GDM1 (cell line): ENCODE results near the gene ZNF384.

ENCODE experiments used
- DNase-seq: peaks from one replicate; lab custom pipeline; 2025; lab: John Stamatoyannopoulos, UW

The ZNF384 gene

DNA sequence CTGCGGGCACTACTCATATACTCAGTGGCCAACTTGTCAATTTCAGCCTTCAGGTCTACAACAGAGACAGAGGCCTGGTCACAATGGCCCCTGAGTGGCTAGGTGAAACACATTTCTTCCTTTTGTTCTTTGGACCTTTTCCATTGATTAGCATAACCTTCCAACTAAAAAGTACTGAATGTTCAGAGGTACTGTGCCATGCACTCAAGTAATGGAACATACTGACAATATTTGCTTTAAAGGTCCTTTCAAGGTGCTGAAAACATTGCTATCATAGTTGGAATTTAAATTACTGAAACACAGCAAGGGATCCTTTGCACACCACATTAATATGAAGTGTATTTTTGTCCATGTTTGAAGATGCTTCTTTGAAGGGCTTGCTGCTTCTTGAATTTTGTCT is 35.8 kb downstream of the ZNF384 start:
- no peak for DNase-seq

DNA sequence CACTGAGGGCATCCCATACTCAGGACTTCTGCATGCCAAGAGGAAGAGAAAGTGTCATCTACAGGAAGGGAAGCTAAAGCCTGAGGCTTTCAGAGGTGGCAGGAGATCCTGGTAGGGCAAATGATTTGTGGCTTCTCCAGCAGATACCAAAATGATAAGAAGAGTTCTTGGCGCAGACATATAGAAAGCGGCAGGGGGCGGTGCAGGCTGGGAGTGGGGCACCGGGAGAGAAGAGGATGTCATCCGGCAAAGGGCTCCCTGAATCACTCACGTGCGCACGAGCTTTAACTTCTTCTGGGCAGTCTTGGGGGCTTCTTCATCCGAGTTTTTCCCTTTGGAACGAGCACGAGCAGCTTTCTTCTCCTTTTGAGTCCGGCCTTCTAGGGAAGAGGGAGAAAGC is 36.8 kb downstream of the ZNF384 start:
- no peak for DNase-seq

DNA sequence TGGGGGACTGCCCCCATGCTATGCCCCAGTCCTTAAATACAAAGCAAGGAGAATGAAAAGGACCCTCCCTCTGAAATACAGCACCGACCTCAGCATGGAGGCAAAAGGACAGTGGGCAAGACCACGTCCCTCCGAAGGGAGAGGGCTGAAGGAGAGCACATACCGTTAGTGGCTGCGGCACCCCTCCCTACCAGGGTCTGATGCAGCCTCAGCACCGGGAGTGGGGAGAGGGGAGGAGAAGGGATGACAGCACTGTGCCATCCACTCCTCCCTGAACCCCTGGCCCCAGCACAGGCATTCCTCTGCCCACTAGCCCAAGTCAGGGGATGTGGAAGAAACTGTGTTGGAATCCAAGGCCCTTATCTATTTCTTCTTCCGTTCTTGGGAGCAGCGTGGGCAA is 38.3 kb downstream of the ZNF384 start:
- DNase-seq: no peak

DNA sequence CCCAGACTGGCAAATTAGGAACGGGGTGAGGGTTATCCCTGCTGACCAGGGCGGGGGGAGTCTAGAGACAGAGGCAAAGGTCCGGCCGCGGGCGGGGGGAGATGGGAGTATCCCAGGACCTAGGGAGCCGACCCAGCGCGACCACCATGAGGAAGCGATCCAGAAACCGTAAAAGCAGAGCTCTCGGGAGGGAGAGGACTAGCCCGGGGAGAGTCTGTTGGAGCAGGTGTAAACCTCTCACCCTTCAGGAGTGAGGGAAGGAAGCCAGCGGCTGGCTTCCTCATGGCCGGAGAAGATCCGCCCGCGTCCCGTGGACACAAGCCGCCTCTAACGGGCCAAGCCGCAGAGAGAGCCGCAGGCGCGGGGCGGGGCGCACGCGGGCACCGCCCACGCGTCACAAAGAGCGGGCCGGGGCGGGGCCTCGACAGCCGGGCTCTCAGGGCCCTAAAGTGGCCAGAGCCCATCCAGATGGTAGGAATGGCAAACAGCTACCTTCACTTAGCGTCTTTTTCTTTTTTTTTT is 42.0 kb downstream of the ZNF384 start, which contains the start of gene ACRBP:
Gene ACRBP, minus strand, starts transcription at position 350 of the 522 bp plus-strand sequence. Its CDS starts 66 bp downstream, at position 284.
- no peak for DNase-seq

DNA sequence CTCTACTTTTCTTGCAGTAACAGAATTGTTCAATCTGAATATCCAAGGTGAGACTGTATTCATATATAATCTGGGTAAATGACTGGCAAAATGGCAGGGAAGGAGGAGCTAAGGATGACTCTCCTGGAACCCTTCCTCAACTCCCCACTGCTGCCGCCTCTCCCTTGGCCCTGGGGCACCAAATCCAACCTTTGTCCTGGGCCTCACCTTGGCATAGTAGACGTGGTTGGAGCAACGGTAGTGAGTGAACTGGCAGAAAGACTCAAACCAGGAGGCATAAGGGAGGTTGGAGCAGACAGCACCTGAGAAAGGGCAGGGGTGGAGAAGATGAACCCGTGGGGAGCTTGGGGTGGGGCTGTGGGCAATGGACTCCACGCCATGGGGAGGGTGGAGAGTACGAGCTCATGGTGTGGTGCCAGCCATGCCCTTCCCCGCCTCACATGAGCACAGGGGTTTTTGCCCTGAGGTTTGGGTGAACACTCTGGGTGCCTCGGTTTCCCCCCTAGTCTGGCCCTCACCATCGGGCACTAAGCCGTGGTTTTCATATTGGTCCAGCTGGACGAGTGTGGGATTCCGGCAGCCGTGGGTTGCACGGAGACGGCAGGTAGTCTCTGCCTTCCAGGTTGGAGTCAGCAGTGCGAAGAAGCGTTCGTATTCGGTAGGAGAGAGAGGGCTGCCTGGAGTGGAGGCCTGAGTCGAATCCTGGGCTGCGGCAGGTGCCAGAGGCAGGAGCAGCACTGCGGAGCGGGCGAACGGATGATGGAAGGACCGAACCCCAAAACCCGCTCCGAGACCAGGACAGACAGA is 42.7 kb downstream of the ZNF384 start:
- no peak for DNase-seq

DNA sequence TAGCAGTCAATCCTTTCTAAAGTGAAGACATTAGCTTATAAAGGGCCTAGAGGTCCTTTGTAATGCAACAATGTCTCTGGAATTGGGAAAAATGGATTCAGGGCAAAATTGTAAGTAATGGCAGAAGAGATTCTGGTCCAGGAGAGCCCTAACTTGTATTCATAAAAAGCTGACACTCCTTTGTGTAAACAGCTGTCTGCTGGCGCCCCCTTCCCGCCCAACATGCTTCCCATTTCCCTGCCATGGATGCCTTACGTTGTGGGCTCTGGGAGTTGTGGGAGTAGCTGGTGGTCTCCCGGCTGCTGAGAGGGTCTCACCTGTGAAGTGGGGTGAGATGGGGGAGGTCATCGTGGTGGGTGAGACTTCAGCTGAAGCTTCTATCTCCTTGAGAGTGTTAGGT is 44.3 kb downstream of the ZNF384 start:
- no peak for DNase-seq

DNA sequence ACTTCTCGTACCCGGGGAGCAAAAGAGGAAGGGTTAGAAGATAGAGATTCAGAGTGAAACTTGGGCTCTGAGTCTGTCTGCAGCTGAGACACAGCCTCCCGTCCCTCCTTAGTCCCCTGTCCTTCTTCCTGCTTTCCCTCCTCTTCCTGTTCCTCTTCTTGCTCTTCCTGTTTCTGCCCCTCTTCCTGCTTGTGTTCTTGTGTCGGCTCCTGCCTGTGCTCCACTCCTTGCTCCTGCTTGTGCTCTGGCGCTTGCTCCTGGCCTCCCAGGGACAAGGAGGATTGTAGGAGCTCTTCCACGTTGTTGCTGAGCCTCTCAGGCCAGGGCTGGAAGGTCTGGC is 44.9 kb downstream of the ZNF384 start:
- DNase-seq: peak; percentile 74

DNA sequence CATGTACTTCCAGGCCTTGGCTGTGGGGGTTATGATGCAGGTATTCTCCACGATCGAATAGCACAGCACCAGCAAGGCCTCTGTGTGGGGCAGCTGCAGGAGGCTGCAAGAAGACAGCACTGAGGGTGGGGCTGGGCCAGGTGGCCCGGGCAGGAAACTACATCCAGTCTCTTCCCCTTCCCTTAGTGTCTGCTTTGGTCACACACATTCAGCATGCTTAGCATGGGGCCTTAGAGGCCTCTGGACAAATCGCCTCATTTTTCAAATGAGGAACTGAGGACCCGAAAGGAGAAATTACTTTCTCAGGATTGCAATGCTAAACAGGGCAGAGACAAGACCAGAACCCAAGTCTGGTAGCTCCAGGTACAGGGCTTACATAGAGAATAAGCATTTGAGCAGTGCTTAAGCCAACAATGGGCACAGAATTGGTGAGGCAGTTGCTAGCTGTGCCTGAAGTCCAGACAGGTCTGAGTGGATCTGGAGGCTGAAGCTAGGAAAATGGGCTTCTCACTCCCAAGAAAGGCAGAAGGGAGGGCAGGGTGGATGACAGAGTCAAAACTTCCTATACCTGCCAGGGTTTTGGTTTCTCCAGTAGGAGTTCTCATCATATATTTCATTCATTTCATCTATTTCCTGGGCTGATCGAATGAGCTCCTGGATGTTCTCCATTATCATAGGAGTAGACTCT is 45.5 kb downstream of the ZNF384 start:
- DNase-seq: no peak

DNA sequence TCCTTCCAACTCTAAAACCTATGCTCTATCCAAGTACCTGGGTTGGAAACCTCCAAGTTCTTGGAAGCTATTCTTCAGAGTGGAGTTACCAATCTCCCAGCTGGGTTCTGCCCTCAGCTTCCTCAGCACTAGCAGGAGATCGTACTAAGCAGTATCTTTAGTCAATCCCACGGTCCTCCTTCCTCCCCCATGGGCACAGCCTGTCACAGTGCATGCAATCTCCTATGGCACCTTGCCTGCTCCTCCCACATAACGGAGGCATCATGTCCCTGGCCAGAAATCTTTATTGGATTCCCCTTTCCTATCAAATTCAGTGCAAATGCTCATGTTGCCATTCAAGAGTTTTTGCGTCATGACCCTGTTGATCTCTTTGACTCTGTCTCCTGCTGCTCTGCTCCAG is 48.0 kb downstream of the ZNF384 start:
- no peak for DNase-seq

DNA sequence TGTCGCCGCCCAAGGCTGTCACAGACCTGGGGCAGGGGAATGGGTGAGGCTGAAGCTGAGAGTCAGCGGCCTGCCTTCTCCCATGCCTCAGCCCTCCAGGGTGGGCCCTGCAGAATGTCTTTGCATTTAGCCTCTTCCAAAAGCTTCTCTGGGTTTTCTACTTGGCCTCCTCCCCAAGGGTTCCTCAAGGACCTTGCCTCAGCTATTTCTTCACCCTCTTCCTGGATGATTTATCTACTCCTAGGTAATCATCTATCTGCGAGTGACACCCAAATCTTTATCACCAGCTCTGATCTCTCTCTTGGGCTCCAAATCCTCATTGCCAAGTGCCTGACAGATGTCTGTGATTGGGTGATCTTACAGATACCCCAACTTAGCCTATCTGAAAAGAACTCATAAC is 48.7 kb downstream of the ZNF384 start:
- DNase-seq: no peak

DNA sequence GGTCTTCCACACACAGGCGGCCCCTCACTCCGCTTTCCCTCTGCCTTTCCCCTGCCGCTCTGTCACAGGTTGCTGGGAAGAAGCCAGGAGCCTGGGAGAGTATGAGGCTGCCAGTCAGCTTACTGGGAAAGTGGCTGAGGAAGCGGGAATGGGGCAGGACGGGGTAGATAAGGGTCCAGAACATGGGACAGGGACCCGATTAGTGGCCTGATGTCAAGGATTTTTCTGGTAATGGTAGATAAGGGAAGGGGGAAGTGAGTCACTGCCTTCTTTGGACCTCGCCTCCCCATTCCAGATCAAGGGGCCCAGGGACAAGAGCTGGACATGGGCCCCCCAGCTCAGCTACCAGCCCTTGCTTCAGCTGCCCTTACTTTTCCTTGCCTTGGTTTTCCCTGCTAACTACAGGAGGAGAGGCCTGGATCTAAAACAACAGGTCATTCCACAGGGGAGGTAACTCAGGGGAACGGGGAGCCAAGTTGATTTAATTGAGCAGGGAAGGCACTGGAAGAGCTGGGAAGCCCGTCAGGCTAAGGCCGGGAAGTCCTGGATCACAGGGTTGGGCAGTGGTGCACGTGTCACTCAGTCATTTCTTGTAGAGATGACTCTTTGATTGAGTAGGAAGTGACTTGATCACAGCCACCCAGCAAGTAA is 49.9 kb downstream of the ZNF384 start:
- peak; percentile 26 for DNase-seq

DNA sequence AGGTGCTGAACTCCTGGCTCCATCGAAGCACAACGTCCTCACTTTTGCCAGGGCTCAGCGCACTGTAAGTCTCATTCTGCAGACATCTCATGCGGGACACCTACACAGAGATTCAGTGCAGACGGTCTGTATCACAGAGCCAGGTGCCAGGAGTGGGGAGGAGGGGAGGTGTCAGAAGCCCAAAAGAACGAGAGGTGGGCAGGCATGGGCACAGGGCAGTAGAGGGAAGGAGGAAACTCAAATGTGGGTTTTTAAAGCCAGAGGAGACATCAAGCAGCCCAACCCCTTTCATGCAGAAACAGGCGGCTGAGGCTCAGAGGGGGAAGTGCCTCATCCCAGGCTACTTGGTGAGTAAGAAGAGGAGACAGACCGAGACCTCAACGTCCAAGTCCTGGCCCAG is 50.9 kb downstream of the ZNF384 start:
- DNase-seq: peak; percentile 69

DNA sequence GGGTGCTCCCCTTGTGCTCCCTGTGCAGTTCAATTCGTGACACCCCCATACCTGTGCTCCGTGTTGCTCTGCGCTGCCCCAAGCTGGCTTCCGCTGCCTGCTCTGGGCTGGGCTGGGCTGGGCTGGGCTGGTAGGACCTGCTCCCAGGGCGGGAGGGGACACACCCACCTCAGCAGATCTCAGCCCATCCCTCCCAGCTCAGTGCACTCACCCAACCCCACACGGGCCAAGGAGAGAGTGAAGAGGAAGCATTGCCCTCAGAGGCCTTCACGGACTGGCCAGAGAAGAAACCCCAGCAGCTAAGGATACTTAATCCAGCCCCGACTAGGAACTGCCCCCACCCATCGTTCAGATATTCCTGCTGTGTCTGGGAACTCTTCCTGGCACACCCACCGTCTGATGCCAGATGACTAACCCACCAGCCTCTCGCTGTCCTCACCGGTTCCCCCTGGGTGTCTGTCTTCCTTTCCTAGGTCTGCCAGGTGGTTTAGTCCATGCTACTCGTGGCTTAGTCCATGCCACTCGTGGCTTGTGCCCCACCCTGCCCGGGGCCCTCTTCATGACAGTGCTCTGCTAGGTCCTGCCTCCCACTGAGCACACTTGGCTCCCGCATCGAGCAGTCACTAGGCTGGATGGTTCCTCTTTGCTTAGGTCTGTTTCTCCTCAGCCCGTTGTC is 53.2 kb downstream of the ZNF384 start, which contains the start of gene LPAR5:
Gene LPAR5, minus strand, starts transcription at position 104 of the 676 bp plus-strand sequence. CDS start 14,711 bp downstream, outside the sequence.
- peak; percentile 28 for DNase-seq

DNA sequence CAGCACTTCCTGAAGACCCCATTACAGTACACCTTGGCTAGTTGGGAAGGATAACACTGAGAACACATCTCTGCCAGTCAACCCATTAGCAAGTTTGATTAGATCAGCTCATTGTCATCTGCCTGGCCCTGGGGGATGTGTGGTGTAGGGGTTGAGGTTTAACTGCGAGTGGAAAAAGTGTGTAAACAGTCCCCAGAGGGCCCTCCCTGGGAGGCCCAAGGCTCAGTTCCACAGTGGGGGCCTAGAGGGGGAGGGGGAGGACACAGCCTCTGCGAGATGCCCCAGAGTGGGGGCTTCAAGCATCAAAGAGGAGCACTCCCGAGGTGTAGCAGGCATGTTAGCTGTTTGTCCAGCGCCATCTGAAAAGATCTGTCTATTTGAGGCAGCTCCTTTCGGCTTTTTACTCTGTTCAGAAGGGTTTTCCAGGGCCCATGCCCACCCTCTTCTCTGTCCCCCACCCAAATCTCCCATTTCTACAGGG is 53.8 kb downstream of the ZNF384 start:
- peak; percentile 47 for DNase-seq

DNA sequence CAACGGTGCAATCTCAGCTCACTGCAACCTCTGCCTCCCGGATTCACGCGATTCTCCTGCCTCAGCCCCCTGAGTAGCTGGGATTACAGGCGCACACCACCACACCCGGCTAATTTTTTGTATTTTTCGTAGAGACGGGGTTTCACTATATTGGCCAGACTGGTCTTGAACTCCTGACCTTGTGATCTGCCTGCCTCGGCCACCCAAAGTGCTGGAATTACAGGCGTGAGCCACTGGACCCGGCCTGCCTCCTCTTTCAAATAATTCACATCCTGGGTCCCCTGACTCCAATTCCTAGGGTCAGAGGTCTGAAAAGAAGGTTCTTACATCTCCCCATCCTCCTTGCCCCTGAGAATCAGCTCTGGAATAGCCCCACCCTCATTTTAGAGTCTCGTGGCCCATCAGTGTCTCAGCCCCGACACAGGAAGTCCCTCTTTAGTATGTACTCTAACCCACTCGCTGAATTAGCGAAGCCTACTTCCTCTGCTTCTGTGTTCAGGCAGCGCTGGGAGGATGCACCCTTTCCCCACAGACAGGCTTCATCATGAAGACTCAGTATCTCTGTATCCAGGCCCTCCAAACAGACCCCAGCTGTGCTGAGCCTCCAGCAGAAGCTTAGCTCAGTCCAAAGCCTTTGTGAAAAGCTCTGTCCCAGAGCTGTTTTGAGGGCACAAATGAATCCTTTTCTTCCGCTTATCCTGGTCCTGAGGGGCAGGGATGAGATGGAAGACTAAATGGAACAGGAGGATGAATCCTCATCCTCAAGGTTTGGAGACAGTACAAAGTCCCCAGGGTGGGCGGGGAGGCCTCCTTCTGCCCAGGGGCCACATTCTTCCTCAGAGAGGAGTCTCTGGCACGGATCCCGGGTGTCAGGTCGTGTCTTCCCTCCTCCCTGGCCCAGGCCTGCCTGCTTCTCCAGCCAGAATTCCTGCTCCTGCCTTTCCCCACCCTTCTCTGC is 56.9 kb downstream of the ZNF384 start:
- peak; percentile 80 for DNase-seq

DNA sequence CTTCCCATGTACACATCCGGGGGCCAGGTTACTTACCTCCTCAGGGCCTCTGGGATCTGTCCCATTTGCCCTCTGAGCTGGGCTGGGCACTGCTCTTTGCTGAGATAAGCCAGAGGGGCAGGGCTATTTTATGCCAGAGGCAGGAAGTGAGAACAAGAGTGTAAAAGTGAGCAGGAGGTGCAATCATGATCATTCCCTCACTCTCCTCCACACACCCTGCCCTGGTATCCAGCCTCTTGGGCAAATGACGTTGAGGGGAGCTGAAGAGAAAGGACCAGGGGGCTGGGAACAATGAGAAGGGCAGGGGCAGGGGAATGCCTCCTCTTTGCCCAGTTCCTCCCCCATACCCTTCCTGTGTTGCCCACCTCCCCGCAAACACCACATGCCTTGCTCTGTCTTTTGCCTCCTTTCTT is 57.6 kb downstream of the ZNF384 start:
- DNase-seq: no peak

DNA sequence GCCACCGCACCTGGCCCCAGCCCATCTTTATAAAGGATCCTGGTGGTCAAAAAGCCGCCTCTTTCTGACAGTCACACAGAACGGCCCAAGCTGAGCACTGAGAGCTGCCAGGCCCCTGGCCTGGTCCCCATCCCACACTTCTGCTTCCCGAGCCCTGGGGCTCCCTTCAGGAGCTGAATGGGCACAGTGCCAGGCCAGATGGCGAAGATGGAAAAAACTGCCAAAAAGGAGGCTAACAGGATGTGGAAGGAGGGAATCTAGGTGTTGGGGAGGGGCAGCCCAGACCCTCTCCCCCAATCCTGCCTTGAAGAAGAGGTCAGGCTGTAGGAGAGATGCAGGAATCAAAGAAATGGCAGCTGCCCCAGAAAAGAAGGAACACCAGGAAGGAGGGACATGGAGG is 58.4 kb downstream of the ZNF384 start:
- no peak for DNase-seq

DNA sequence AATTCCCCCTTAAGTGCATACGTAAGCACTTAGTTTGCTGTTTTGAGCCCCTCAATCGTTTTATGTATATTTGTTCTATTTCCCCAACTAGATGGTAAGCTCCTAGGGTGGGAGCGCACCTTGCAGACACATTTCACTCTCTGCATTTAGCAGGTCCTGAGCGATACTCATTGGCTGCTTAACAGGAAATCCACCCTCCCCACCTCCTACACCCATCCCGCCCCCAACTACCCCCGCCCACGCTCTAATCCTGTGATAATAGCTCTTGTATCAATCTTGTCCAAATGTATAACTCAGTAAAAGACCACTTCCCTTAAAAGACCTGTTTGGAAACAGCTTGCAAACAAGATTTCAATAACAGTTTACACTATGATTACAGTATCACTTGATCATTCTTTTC is 61.6 kb downstream of the ZNF384 start:
- no peak for DNase-seq

DNA sequence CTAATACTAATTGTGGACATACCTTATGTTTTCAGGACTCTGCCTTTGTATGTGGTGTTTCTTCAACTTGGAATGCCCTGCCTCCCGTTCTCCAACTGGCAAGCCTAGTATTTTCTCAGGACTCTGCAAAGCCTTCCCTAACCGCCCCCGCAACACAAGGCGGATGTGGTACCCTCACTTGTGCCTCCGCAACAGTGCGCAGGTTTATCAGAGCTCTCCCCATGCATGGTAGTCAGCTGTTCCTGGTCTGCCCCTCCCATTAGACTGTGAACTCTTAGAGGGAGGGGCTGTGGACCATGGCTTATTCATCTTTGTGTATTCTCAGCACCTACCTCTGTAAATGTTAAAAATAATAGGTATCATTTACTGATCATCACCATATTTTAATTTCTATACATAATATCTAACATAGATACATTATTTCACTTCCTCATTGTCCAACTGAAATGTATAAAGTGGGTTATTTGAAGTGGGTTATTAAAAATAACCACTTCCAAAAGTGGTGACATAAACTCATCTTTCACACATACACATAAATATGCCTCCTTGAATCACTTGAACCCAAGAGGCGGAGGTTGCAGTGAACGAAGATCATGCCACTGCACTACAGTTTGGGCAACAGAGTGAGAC is 62.4 kb downstream of the ZNF384 start:
- DNase-seq: no peak

DNA sequence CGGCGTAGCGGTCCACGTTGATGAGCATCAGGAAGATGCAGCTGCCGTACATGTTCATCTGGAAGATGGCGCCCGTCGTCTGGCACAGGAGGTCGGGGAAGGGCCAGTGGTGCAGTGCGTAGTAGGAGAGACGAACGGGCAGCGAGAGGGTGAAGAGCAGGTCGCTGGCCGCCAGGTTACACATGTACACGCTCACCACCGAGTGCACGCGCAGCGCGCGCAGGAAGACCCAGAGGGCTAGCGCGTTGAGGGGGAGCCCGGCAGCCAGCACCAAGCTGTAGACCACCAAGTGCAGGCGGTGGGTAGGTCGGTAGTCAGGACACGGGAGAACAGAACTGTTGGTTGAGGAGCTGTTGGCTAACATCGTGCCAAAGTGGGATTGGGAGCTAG is 68.3 kb downstream of the ZNF384 start:
- no peak for DNase-seq
